Suprapubic skin (tissue), 4 donors: Measurements from ENCODE around the gene C11orf42. TPM values are rescaled to one million over a fixed set of nuclear protein-coding genes. Genes with fewer than 3 reads are reported as not detected.

Source experiments
- DNase-seq, 2 donors: peaks; one replicate each; pipeline ENCODE4 v3.0.0-alpha.2; 2019; ENCODE audit warnings: low spot score in 2 of 2
- H3K27ac ChIP-seq: fragments of 200-600 bp; sonication (generic); one replicate; pipeline ENCODE4 v1.5.1; 2019
- H3K27me3 ChIP-seq: fragments of 200-600 bp; sonication (generic); one replicate; pipeline ENCODE4 v1.5.1; 2019
- H3K36me3 ChIP-seq: fragments of 200-600 bp; sonication (generic); one replicate; pipeline ENCODE4 v1.5.1; 2019
- H3K4me1 ChIP-seq: fragments of 200-600 bp; sonication (generic); one replicate; pipeline ENCODE4 v1.5.1; 2019
- H3K4me3 ChIP-seq: fragments of 200-600 bp; sonication (generic); one replicate; pipeline ENCODE4 v1.5.1; 2019; ENCODE audit warnings: mild to moderate bottlenecking
- H3K9me3 ChIP-seq: fragments of 200-600 bp; sonication (generic); one replicate; pipeline ENCODE4 v1.5.1; 2019
- CTCF ChIP-seq, 2 donors: fragments of 200-600 bp in 1 of 2; fragments of 450-650 bp in 1 of 2; sonication (generic) in 1 of 2; IDR thresholded peaks; one replicate each; pipeline ENCODE4 v1.5.1; 2016 to 2019; ENCODE audit warnings: antibody characterized with exemption in 2 of 2, mild to moderate bottlenecking in 1 of 2, moderate library complexity in 1 of 2
- EP300 ChIP-seq: sonication (generic); formaldehyde crosslinking; IDR thresholded peaks from one replicate; pipeline ENCODE4 v1.6.1; 2017; ENCODE audit warnings: antibody characterized with exemption
- POLR2A ChIP-seq, 2 donors: fragments of 450-650 bp; IDR thresholded peaks; one replicate each; pipeline ENCODE4 v1.6.1; 2017; ENCODE audit warnings: antibody characterized with exemption in 2 of 2, mild to moderate bottlenecking in 2 of 2, moderate library complexity in 2 of 2
- POLR2AphosphoS5 ChIP-seq, 3 donors: sonication (generic); formaldehyde crosslinking; IDR thresholded peaks; one replicate each; pipeline ENCODE4 v1.6.1; 2017; ENCODE audit warnings: antibody characterized with exemption in 3 of 3
- WGBS: methylation state at CpG from one replicate; pipeline ENCODE4 v1.1.5; 2018; 5-methylcytosine and 5-hydroxymethylcytosine counted together
- total RNA-seq, 4 donors: library from RNA; depleted of rRNA; stranded (reverse); fragments of >200 nt; gene quantifications; one replicate each; pipeline ENCODE4 v1.1.0, GENCODE V29; 2016

C11orf42 gene
- total RNA-seq, 4 donors from 2014 or later, result not detected

GRCh38 chr11:6219359-6219758, 14.0 kb downstream of the C11orf42 start:
- peak overlapping the region; percentile 14 for H3K27ac ChIP-seq
- TF ChIP-seq POLR2AphosphoS5 (IDR thresholded peaks at IDR 0.05), result no peak
- no peaks in the 10 kb centered on the region for H3K27me3 ChIP-seq
- 17% methylated on average over 2 of the region's 2 CpGs for WGBS
- peaks cover 72% of the 10 kb centered on the region for H3K36me3 ChIP-seq
- H3K9me3 ChIP-seq, result no peaks in the 10 kb centered on the region
- H3K4me1 ChIP-seq, result peaks cover 15% of the 10 kb centered on the region
- DNase-seq, result no peak
- H3K4me3 ChIP-seq, result no peak overlapping the region

- DNase-seq, result no peak
- no peaks in the 10 kb centered on the region for H3K9me3 ChIP-seq
- 94% methylated on average over 16 of the region's 17 CpGs for WGBS
- no peak overlapping the region for H3K27ac ChIP-seq
- TF ChIP-seq CTCF (IDR thresholded peaks at IDR 0.05) (no peak), EP300 (no peak)
- no peak overlapping the region for H3K4me3 ChIP-seq
- peaks cover 18% of the 10 kb centered on the region for H3K4me1 ChIP-seq
- peaks cover 35% of the 10 kb centered on the region for H3K36me3 ChIP-seq
- H3K27me3 ChIP-seq, result no peaks in the 10 kb centered on the region
Measured at GRCh38 chr11:6223854-6224253, 18.5 kb downstream of the C11orf42 start.

GRCh38 chr11:6224421-6224820, 19.1 kb downstream of the C11orf42 start:
- DNase-seq, result no peak
- WGBS, result 100% methylated on average over 3 of the region's 3 CpGs
- Histone ChIP-seq H3K9me3 (no peaks in the 10 kb centered on the region), H3K27ac (no peak overlapping the region), H3K4me3 (no peak overlapping the region), H3K27me3 (no peaks in the 10 kb centered on the region), H3K36me3 (peaks cover 34% of the 10 kb centered on the region), H3K4me1 (peaks cover 15% of the 10 kb centered on the region)
- TF ChIP-seq EP300 (no peak), CTCF (IDR thresholded peaks at IDR 0.05) (no peak), POLR2A (IDR thresholded peaks at IDR 0.05) (no peak), POLR2AphosphoS5 (IDR thresholded peaks at IDR 0.05) (no peak)

GRCh38 chr11:6225024-6225423, 19.7 kb downstream of the C11orf42 start:
- no peak for TF ChIP-seq POLR2A (IDR thresholded peaks at IDR 0.05)
- TF ChIP-seq POLR2AphosphoS5 (IDR thresholded peaks at IDR 0.05), result no peak
- TF ChIP-seq EP300, result no peak
- Histone ChIP-seq H3K9me3 (no peaks in the 10 kb centered on the region), H3K27me3 (no peaks in the 10 kb centered on the region), H3K27ac (no peak overlapping the region), H3K36me3 (peaks cover 34% of the 10 kb centered on the region), H3K4me1 (peaks cover 9% of the 10 kb centered on the region), H3K4me3 (no peak overlapping the region)
- 58% methylated on average over 1 of the region's 1 CpG for WGBS
- DNase-seq, result no peak

- Histone ChIP-seq H3K27ac (no peak overlapping the region), H3K27me3 (no peaks in the 10 kb centered on the region), H3K4me1 (peaks cover 15% of the 10 kb centered on the region), H3K36me3 (peaks cover 34% of the 10 kb centered on the region), H3K9me3 (no peaks in the 10 kb centered on the region), H3K4me3 (no peak overlapping the region)
- no peak for TF ChIP-seq POLR2A (IDR thresholded peaks at IDR 0.05)
- TF ChIP-seq CTCF (IDR thresholded peaks at IDR 0.05), result no peak
- no peak for TF ChIP-seq EP300
- TF ChIP-seq POLR2AphosphoS5 (IDR thresholded peaks at IDR 0.05), result no peak
- WGBS, result 74% methylated on average over 2 of the region's 2 CpGs
- no peak for DNase-seq
Measured at GRCh38 chr11:6225896-6226295, 20.5 kb downstream of the C11orf42 start.

GRCh38 chr11:6228520-6228919, 23.2 kb downstream of the C11orf42 start:
- Histone ChIP-seq H3K27me3 (no peaks in the 10 kb centered on the region), H3K4me3 (no peak overlapping the region), H3K4me1 (peaks cover 23% of the 10 kb centered on the region), H3K36me3 (peaks cover 10% of the 10 kb centered on the region), H3K27ac (no peak overlapping the region), H3K9me3 (no peaks in the 10 kb centered on the region)
- TF ChIP-seq EP300 (no peak), POLR2A (IDR thresholded peaks at IDR 0.05) (no peak), CTCF (IDR thresholded peaks at IDR 0.05) (no peak), POLR2AphosphoS5 (IDR thresholded peaks at IDR 0.05) (no peak)
- no peak for DNase-seq
- WGBS, result 40% methylated on average over 3 of the region's 3 CpGs
